MM.1S (cell line): Measurements from ENCODE around the gene NR5A2.

ENCODE experiments used
- DNase-seq: peaks from one replicate; pipeline ENCODE4 v3.0.0-alpha.2; 2015
- H2AFZ ChIP-seq: fragments of 300-600 bp; sonication (generic); 2 replicates; pipeline ENCODE4 v1.6.0; 2016; ENCODE audit warnings: antibody characterized with exemption, low read length
- H3F3A ChIP-seq: fragments of 300-600 bp; sonication (generic); 2 replicates; pipeline ENCODE4 v1.6.1; 2016; ENCODE audit warnings: mild to moderate bottlenecking, antibody characterized with exemption, low read length, moderate library complexity, mixed read lengths; ENCODE audit not compliant: insufficient read depth
- H3K27ac ChIP-seq: fragments of 300-600 bp; sonication (generic); 2 replicates; pipeline ENCODE4 v1.5.1; 2016; ENCODE audit warnings: mild to moderate bottlenecking, low read length
- H3K27me3 ChIP-seq: fragments of 300-600 bp; sonication (generic); replicated peaks from 2 replicates; pipeline ENCODE4 v1.6.0; 2016; ENCODE audit warnings: low read length; ENCODE audit not compliant: insufficient read depth
- H3K36me3 ChIP-seq: fragments of 300-600 bp; sonication (generic); replicated peaks from 2 replicates; pipeline ENCODE4 v1.6.1; 2016; ENCODE audit warnings: mild to moderate bottlenecking, low read length, mixed read lengths; ENCODE audit not compliant: insufficient read depth
- H3K4me1 ChIP-seq: fragments of 300-600 bp; sonication (generic); 2 replicates; pipeline ENCODE4 v1.6.1; 2016; ENCODE audit warnings: low read length, mixed read lengths
- H3K4me2 ChIP-seq: fragments of 300-600 bp; sonication (generic); 2 replicates; pipeline ENCODE4 v1.6.0; 2016; ENCODE audit warnings: low read depth, low read length
- H3K4me3 ChIP-seq: fragments of 300-600 bp; sonication (generic); 2 replicates; pipeline ENCODE4 v1.5.1; 2016; ENCODE audit warnings: low read length, mixed read lengths
- H3K79me2 ChIP-seq: fragments of 300-600 bp; sonication (generic); 2 replicates; pipeline ENCODE4 v1.6.1; 2016; ENCODE audit warnings: mixed run types, low read length, mixed read lengths
- H3K9ac ChIP-seq: fragments of 300-600 bp; sonication (generic); 2 replicates; pipeline ENCODE4 v1.6.1; 2016; ENCODE audit warnings: low read length, mixed read lengths
- H3K9me2 ChIP-seq: fragments of 300-600 bp; sonication (generic); replicated peaks from 2 replicates; pipeline ENCODE4 v1.6.1; 2016; ENCODE audit warnings: mild to moderate bottlenecking, low read length, mixed read lengths; ENCODE audit not compliant: insufficient read depth
- H3K9me3 ChIP-seq: fragments of 300-600 bp; sonication (generic); replicated peaks from 2 replicates; pipeline ENCODE4 v1.6.1; 2016; ENCODE audit warnings: mild to moderate bottlenecking, low read length, mixed read lengths; ENCODE audit not compliant: insufficient read depth
- H4K20me1 ChIP-seq: fragments of 300-600 bp; sonication (generic); 2 replicates; pipeline ENCODE4 v1.6.1; 2016; ENCODE audit warnings: mild to moderate bottlenecking, low read length, moderate library complexity, mixed read lengths; ENCODE audit not compliant: insufficient read depth
- CTCF ChIP-seq: fragments of 300-600 bp; sonication (generic); IDR thresholded peaks from 2 replicates; pipeline ENCODE4 v1.5.1; 2016; ENCODE audit warnings: antibody characterized with exemption, low read length, mixed read lengths
- EZH2 ChIP-seq: fragments of 300-600 bp; sonication (generic); optimal IDR thresholded peaks from 2 replicates; pipeline ENCODE3; 2017; ENCODE audit warnings: low read depth, mild to moderate bottlenecking, antibody characterized with exemption, low read length, mixed read lengths
- EZH2phosphoT487 ChIP-seq: fragments of 300-600 bp; sonication (generic); IDR thresholded peaks from 2 replicates; pipeline ENCODE4 v1.6.1; 2018; ENCODE audit warnings: antibody characterized with exemption, low read length

NR5A2 gene

GRCh38 chr1:200112290-200112689 lies 84.8 kb downstream of the NR5A2 start:
- no peak overlapping the region for H2AFZ ChIP-seq
- no peaks in the 10 kb centered on the region for H3K9me2 ChIP-seq
- H3F3A ChIP-seq: no peaks in the 10 kb centered on the region
- no peak overlapping the region for H3K4me3 ChIP-seq
- no peaks in the 10 kb centered on the region for H3K36me3 ChIP-seq
- no peaks in the 10 kb centered on the region for H3K27me3 ChIP-seq
- H3K27ac ChIP-seq: no peak overlapping the region
- H4K20me1 ChIP-seq: no peaks in the 10 kb centered on the region
- no peaks in the 10 kb centered on the region for H3K79me2 ChIP-seq
- TF ChIP-seq EZH2: no peak
- TF ChIP-seq EZH2phosphoT487: no peak
- no peak for TF ChIP-seq CTCF
- no peak overlapping the region for H3K4me2 ChIP-seq
- H3K9me3 ChIP-seq: no peaks in the 10 kb centered on the region
- H3K4me1 ChIP-seq: no peaks in the 10 kb centered on the region
- no peak overlapping the region for H3K9ac ChIP-seq
- no peak for DNase-seq

DNA sequence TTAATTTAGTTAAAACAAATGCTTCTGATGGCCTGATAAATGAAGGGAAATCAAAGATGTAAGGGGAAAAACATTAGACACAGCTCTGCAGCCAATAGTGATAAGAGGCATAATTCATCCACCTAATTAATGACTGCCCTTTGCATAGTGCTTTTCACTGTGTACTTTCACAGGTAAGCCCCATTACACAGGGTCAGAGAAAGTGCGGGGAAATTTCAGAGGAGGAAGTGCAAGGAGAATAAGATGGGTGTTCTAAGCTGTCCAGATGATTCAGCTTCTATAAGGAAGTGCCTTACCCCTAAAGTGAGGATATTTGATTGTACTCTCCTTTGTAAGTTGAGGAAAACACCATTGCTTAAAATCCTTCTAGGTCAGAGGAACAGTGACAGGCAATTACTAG lies 88.0 kb downstream of the NR5A2 start:
- H3K4me2 ChIP-seq: no peak overlapping the region
- no peak overlapping the region for H3K27ac ChIP-seq
- no peak overlapping the region for H2AFZ ChIP-seq
- H3K4me1 ChIP-seq: peaks cover 15% of the 10 kb centered on the region
- no peak overlapping the region for H3K9ac ChIP-seq
- no peak overlapping the region for H3K4me3 ChIP-seq
- no peaks in the 10 kb centered on the region for H3K36me3 ChIP-seq
- no peaks in the 10 kb centered on the region for H3K9me2 ChIP-seq
- no peaks in the 10 kb centered on the region for H3K79me2 ChIP-seq
- peaks cover 7% of the 10 kb centered on the region for H3F3A ChIP-seq
- no peak for TF ChIP-seq CTCF
- no peak for TF ChIP-seq EZH2
- TF ChIP-seq EZH2phosphoT487: no peak
- H3K27me3 ChIP-seq: no peaks in the 10 kb centered on the region
- H4K20me1 ChIP-seq: no peaks in the 10 kb centered on the region
- H3K9me3 ChIP-seq: no peaks in the 10 kb centered on the region
- no peak for DNase-seq

- Histone ChIP-seq H3K9me2 (no peaks in the 10 kb centered on the region), H2AFZ (no peak overlapping the region), H3K4me2 (no peak overlapping the region), H3K4me1 (peaks cover 15% of the 10 kb centered on the region), H3K9me3 (no peaks in the 10 kb centered on the region), H3F3A (peaks cover 7% of the 10 kb centered on the region), H4K20me1 (no peaks in the 10 kb centered on the region), H3K9ac (no peak overlapping the region), H3K4me3 (no peak overlapping the region), H3K27ac (no peak overlapping the region), H3K27me3 (no peaks in the 10 kb centered on the region), H3K79me2 (no peaks in the 10 kb centered on the region), H3K36me3 (no peaks in the 10 kb centered on the region)
- no peak for DNase-seq
- no peak for TF ChIP-seq EZH2phosphoT487
Observed at GRCh38 chr1:200116324-200116723, 88.8 kb downstream of the NR5A2 start.

DNA sequence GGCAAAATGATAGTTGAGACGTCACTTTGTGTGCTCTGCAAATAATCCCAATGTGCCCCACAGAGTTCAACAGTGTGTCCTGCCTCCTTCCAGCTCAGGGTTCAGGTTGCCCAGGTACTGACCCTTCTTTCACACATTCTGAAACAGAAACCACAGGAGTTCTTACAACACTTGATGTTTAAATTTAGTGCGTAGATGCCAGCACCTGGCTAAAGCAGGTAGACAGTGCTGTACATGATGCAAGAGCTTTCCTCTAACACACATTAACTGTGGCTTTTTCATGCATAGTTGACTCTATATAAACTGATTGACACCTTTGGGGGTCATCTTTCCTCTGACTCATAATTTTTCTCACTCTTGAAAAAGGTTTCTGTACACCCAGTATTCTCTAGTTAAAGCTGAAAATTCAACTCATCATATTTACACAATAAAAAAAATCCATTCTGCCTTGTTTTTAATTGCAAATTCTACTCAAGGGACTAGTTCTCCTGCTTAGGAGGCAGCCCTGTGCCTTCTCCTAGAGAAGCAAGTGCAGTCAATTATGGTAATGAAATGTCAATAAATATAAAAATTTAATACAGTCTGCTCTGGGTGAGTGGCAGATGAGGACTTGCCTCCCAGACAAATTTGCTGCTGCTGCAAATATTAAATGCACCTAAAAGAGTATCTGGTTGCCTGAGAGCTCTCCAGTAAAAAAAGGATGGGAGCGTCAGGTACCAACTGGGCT lies 91.4 kb downstream of the NR5A2 start:
- no peak overlapping the region for H3K9ac ChIP-seq
- H3K27me3 ChIP-seq: no peaks in the 10 kb centered on the region
- DNase-seq: peak; percentile 96
- TF ChIP-seq EZH2phosphoT487 (no peak), EZH2 (no peak), CTCF (no peak)
- H3K4me3 ChIP-seq: no peak overlapping the region
- H3K9me3 ChIP-seq: no peaks in the 10 kb centered on the region
- H3K79me2 ChIP-seq: no peaks in the 10 kb centered on the region
- no peaks in the 10 kb centered on the region for H4K20me1 ChIP-seq
- H2AFZ ChIP-seq: no peak overlapping the region
- no peaks in the 10 kb centered on the region for H3K36me3 ChIP-seq
- H3K4me1 ChIP-seq: peaks cover 15% of the 10 kb centered on the region
- H3K27ac ChIP-seq: peak overlapping the region; percentile 59; the same call in 1 of the 2 replicates
- H3K4me2 ChIP-seq: peak overlapping the region; percentile 11; the same call in 1 of the 2 replicates
- peaks cover 7% of the 10 kb centered on the region for H3F3A ChIP-seq
- H3K9me2 ChIP-seq: no peaks in the 10 kb centered on the region
